ENCODE measurements around the gene KPNA6. TPM values are rescaled to one million over a fixed set of nuclear protein-coding genes. Genes with fewer than 3 reads are reported as not detected.

KPNA6 gene
- total and polyA plus RNA-seq, 2 of the 13 experiments (the other 11 are each of a cell fraction or from before 2014, with no cell fraction given) = 22.0 to 47.5 TPM

DNA sequence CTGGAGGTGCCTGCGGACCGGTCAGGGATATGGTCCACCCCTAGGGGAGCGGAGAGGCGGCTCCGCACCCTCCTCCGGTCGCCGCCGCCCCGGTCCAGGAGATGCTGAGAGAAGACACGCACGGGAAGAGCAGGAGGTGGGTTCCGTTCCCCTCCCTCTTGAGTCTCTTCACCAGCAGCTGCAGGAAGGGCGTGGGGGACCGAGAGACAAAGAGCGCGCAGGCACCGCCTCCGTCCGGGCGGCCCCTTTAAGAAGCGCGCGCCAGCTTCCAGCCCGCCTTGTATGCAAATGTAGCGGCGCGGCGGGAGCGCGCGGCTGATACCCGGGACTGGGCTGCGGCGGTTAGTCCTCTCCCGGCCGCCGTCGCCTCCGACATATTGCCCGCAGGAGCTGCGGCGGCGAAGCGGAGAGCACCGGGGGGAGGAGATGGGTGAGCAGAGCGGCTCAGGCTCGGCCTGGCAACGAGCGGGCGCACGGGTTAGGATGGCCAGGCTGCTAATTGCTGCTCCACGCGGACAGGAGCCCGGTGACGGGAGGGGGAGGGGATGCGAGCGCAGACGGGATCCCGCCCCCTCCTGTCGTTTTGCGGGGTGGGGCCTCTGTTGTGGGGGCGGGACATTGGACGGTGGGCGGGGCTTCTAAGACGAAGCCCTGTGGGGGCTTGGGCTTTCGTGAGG lies 35.1 kb upstream of the KPNA6 start, which contains the start of gene TMEM39B (continued):
- no peak for TF ChIP-seq RBM22 (optimal IDR thresholded peaks at IDR 0.05; ENCODE audit: low read length)
- TF ChIP-seq ZNF446 (CRISPR knock-in tag; IDR thresholded peaks at IDR 0.05) = peak; percentile 69; the same call in 1 of the 2 replicates
- no peak for TF ChIP-seq ZMYM2 (CRISPR knock-in tag; IDR thresholded peaks at IDR 0.05)
- TF ChIP-seq MTF1 (CRISPR knock-in tag; IDR thresholded peaks at IDR 0.05) = no peak
- TF ChIP-seq FOXK2 (IDR thresholded peaks at IDR 0.05) = no peak
- TF ChIP-seq JUN (CRISPR knock-in tag; IDR thresholded peaks at IDR 0.05) = no peak
- TF ChIP-seq ZNF562 (CRISPR knock-in tag; IDR thresholded peaks at IDR 0.05; ENCODE audit: borderline replicate concordance) = no peak
- no peak for TF ChIP-seq SIX4 (CRISPR knock-in tag; IDR thresholded peaks at IDR 0.05)
- peak; percentile 95 for TF ChIP-seq ASH2L (IDR thresholded peaks at IDR 0.05; ENCODE audit: insufficient read length, low read depth, low read length)
- TF ChIP-seq ZNF557 (CRISPR knock-in tag; IDR thresholded peaks at IDR 0.05) = no peak
- no peak for TF ChIP-seq ZNF780A (CRISPR knock-in tag; IDR thresholded peaks at IDR 0.05)
- TF ChIP-seq, protein P1, sequence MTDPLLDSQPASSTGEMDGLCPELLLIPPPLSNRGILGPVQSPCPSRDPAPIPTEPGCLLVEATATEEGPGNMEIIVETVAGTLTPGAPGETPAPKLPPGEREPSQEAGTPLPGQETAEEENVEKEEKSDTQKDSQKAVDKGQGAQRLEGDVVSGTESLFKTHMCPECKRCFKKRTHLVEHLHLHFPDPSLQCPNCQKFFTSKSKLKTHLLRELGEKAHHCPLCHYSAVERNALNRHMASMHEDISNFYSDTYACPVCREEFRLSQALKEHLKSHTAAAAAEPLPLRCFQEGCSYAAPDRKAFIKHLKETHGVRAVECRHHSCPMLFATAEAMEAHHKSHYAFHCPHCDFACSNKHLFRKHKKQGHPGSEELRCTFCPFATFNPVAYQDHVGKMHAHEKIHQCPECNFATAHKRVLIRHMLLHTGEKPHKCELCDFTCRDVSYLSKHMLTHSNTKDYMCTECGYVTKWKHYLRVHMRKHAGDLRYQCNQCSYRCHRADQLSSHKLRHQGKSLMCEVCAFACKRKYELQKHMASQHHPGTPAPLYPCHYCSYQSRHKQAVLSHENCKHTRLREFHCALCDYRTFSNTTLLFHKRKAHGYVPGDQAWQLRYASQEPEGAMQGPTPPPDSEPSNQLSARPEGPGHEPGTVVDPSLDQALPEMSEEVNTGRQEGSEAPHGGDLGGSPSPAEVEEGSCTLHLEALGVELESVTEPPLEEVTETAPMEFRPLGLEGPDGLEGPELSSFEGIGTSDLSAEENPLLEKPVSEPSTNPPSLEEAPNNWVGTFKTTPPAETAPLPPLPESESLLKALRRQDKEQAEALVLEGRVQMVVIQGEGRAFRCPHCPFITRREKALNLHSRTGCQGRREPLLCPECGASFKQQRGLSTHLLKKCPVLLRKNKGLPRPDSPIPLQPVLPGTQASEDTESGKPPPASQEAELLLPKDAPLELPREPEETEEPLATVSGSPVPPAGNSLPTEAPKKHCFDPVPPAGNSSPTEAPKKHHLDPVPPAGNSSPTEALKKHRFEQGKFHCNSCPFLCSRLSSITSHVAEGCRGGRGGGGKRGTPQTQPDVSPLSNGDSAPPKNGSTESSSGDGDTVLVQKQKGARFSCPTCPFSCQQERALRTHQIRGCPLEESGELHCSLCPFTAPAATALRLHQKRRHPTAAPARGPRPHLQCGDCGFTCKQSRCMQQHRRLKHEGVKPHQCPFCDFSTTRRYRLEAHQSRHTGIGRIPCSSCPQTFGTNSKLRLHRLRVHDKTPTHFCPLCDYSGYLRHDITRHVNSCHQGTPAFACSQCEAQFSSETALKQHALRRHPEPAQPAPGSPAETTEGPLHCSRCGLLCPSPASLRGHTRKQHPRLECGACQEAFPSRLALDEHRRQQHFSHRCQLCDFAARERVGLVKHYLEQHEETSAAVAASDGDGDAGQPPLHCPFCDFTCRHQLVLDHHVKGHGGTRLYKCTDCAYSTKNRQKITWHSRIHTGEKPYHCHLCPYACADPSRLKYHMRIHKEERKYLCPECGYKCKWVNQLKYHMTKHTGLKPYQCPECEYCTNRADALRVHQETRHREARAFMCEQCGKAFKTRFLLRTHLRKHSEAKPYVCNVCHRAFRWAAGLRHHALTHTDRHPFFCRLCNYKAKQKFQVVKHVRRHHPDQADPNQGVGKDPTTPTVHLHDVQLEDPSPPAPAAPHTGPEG (CRISPR knock-in tag; IDR thresholded peaks at IDR 0.05) = no peak
- TF ChIP-seq, protein P2, sequence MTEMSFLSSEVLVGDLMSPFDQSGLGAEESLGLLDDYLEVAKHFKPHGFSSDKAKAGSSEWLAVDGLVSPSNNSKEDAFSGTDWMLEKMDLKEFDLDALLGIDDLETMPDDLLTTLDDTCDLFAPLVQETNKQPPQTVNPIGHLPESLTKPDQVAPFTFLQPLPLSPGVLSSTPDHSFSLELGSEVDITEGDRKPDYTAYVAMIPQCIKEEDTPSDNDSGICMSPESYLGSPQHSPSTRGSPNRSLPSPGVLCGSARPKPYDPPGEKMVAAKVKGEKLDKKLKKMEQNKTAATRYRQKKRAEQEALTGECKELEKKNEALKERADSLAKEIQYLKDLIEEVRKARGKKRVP (CRISPR knock-in tag; IDR thresholded peaks at IDR 0.05) = no peak
- no peak for TF ChIP-seq CENPBD1 (CRISPR knock-in tag; IDR thresholded peaks at IDR 0.05; ENCODE audit: borderline replicate concordance, low read depth)
- no peak for TF ChIP-seq CBFB (CRISPR knock-in tag; IDR thresholded peaks at IDR 0.05)
- TF ChIP-seq ZNF678 (CRISPR knock-in tag; IDR thresholded peaks at IDR 0.05) = no peak
- no peak for TF ChIP-seq U2AF2 (IDR thresholded peaks at IDR 0.05; ENCODE audit: low read depth, low read length)
- TF ChIP-seq ZC3H13 (CRISPR knock-in tag; IDR thresholded peaks at IDR 0.05) = no peak
- peak; percentile 88 for TF ChIP-seq ZBTB39 (CRISPR knock-in tag; IDR thresholded peaks at IDR 0.05)
- TF ChIP-seq TEAD2 (CRISPR knock-in tag; IDR thresholded peaks at IDR 0.05) = no peak
- TF ChIP-seq AKAP8 (CRISPR knock-in tag; IDR thresholded peaks at IDR 0.05) = no peak
